ENCODE data around the gene MAPKAP1. TPM values are rescaled to one million over a fixed set of nuclear protein-coding genes. Genes with fewer than 3 reads are reported as not detected.

The MAPKAP1 gene
- total and polyA plus RNA-seq, 8 donors = 49.5 to 89.5 (median 56.2) TPM

GRCh38 chr9:125654121-125654520 lies 52.9 kb downstream of the MAPKAP1 start:
- no peak for ATAC-seq
- Histone ChIP-seq H3K36me3 (peaks cover 0 to 3% of the 10 kb centered on the region in 2 donors), H3K9me3 (no peaks in the 10 kb centered on the region), H3K27me3 (no peaks in the 10 kb centered on the region), H3K27ac (no peak overlapping the region), H3K4me1 (peaks cover 0 to 42% of the 10 kb centered on the region in 2 donors), H3K4me3 (no peak overlapping the region)
- no peak for TF ChIP-seq CTCF (IDR thresholded peaks at IDR 0.05)
- intact Hi-C loops (cut with DNase I) = no loop called here
- DNase-seq = no peak

- no peak for TF ChIP-seq CTCF (IDR thresholded peaks at IDR 0.05)
- H3K4me1 ChIP-seq = peaks cover 0 to 50% of the 10 kb centered on the region in 2 donors
- intact Hi-C loops (cut with DNase I) = no loop called here
- no peak overlapping the region for H3K27ac ChIP-seq
- no peak for ATAC-seq
- no peak overlapping the region for H3K4me3 ChIP-seq
- H3K9me3 ChIP-seq = no peaks in the 10 kb centered on the region
- DNase-seq = no peak
- peaks cover 0 to 3% of the 10 kb centered on the region in 2 donors for H3K36me3 ChIP-seq
- no peaks in the 10 kb centered on the region for H3K27me3 ChIP-seq
These were observed 53.7 kb downstream of the MAPKAP1 start for GRCh38 chr9:125653325-125653724.

GRCh38 chr9:125652759-125653158 lies 54.2 kb downstream of the MAPKAP1 start:
- H3K36me3 ChIP-seq = peaks cover 0 to 3% of the 10 kb centered on the region in 2 donors
- no peaks in the 10 kb centered on the region for H3K9me3 ChIP-seq
- no peaks in the 10 kb centered on the region for H3K27me3 ChIP-seq
- H3K27ac ChIP-seq = no peak overlapping the region
- intact Hi-C loops (cut with DNase I) = no loop called here
- peaks cover 0 to 54% of the 10 kb centered on the region in 2 donors for H3K4me1 ChIP-seq
- ATAC-seq (no peak), DNase-seq (no peak)
- H3K4me3 ChIP-seq = no peak overlapping the region
- TF ChIP-seq CTCF (IDR thresholded peaks at IDR 0.05) = no peak

GRCh38 chr9:125652233-125652594 lies 54.8 kb downstream of the MAPKAP1 start:
- Histone ChIP-seq H3K9me3 (no peaks in the 10 kb centered on the region), H3K4me3 (no peak overlapping the region), H3K4me1 (peaks cover 0 to 60% of the 10 kb centered on the region in 2 donors), H3K36me3 (peaks cover 0 to 3% of the 10 kb centered on the region in 2 donors), H3K27me3 (no peaks in the 10 kb centered on the region), H3K27ac (no peak overlapping the region)
- no peak for ATAC-seq
- no peak for DNase-seq
- no peak for TF ChIP-seq CTCF (IDR thresholded peaks at IDR 0.05)
- intact Hi-C loops (cut with DNase I) = no loop called here

- TF ChIP-seq CTCF (IDR thresholded peaks at IDR 0.05) = no peak
- H3K9me3 ChIP-seq = no peaks in the 10 kb centered on the region
- H3K4me3 ChIP-seq = no peak overlapping the region
- H3K27ac ChIP-seq = no peak overlapping the region
- peak in 2 of 4 donors; percentile 16 to 25 for DNase-seq
- H3K4me1 ChIP-seq = peaks cover 0 to 65% of the 10 kb centered on the region in 2 donors
- no peaks in the 10 kb centered on the region for H3K27me3 ChIP-seq
- intact Hi-C loops (cut with DNase I) = no loop called here
- ATAC-seq = no peak
- peaks cover 0 to 3% of the 10 kb centered on the region in 2 donors for H3K36me3 ChIP-seq
These were observed 55.3 kb downstream of the MAPKAP1 start for GRCh38 chr9:125651576-125652232.
